ENCODE results near the gene DNAJC18. TPM values are rescaled to one million over a fixed set of nuclear protein-coding genes. Genes with fewer than 3 reads are reported as not detected.

DNAJC18 gene
- total RNA-seq, 1 experiment from 2014 or later: 4.4 TPM

GRCh38 chr5:139473565-139473964 is 34.2 kb upstream of the DNAJC18 start:
- POLR2A ChIA-PET (ENCODE audit: unreplicated experiment): interaction anchor here (0.6 kb wide), 1 partner anchor 112 kb away, joined by 3 read pairs; no protein-coding TSS in a partner anchor
- no peak overlapping the region for H3K4me3 ChIP-seq (ENCODE audit: low read length)
- no peaks in the 10 kb centered on the region for H3K79me2 ChIP-seq (ENCODE audit: low read length)
- H3F3A ChIP-seq (ENCODE audit: low read length, unreplicated experiment): no peaks in the 10 kb centered on the region
- no peak overlapping the region for H3K27ac ChIP-seq (ENCODE audit: low read length)
- H2AFZ ChIP-seq (ENCODE audit: low read length): no peak overlapping the region
- H3K9me3 ChIP-seq (ENCODE audit: low read length): no peaks in the 10 kb centered on the region
- H3K9me2 ChIP-seq (replicated peaks; ENCODE audit: low read length): no peaks in the 10 kb centered on the region
- TF ChIP-seq CTCF (conservative IDR thresholded peaks at IDR 0.05; ENCODE audit: low read depth, low read length): no peak
- H3K27me3 ChIP-seq (ENCODE audit: low read length): no peaks in the 10 kb centered on the region
- no peak overlapping the region for H3K9ac ChIP-seq (ENCODE audit: low read length)
- intact Hi-C loops (cut with micrococcal nuclease): no loop called here
- CTCF ChIA-PET: no interaction called here
- H4K20me1 ChIP-seq (ENCODE audit: low read length): no peaks in the 10 kb centered on the region
- DNase-seq: no peak
- no peak; the same call in 1 of the 2 replicates for ATAC-seq
- no peak overlapping the region for H3K4me2 ChIP-seq (ENCODE audit: low read length)
- no TSS peak for BruUV-seq (replicated peaks)
- no peaks in the 10 kb centered on the region for H3K36me3 ChIP-seq (ENCODE audit: low read depth, low read length)
- no peaks in the 10 kb centered on the region for H3K4me1 ChIP-seq (ENCODE audit: insufficient read depth, low read length)

GRCh38 chr5:139473105-139473504 is 33.8 kb upstream of the DNAJC18 start:
- Histone ChIP-seq H3K79me2 (ENCODE audit: low read length) (no peaks in the 10 kb centered on the region), H3K9me3 (ENCODE audit: low read length) (no peaks in the 10 kb centered on the region), H3K9me2 (replicated peaks; ENCODE audit: low read length) (no peaks in the 10 kb centered on the region), H3K36me3 (ENCODE audit: low read depth, low read length) (no peaks in the 10 kb centered on the region), H3K4me2 (ENCODE audit: low read length) (no peak overlapping the region), H3K4me1 (ENCODE audit: insufficient read depth, low read length) (no peaks in the 10 kb centered on the region), H3K9ac (ENCODE audit: low read length) (no peak overlapping the region), H4K20me1 (ENCODE audit: low read length) (no peaks in the 10 kb centered on the region), H3K27ac (ENCODE audit: low read length) (no peak overlapping the region), H3F3A (ENCODE audit: low read length, unreplicated experiment) (no peaks in the 10 kb centered on the region), H3K4me3 (ENCODE audit: low read length) (no peak overlapping the region), H2AFZ (ENCODE audit: low read length) (no peak overlapping the region), H3K27me3 (ENCODE audit: low read length) (no peaks in the 10 kb centered on the region)
- ATAC-seq (no peak), DNase-seq (no peak)
- BruUV-seq (replicated peaks): no TSS peak
- ChIA-PET CTCF (no interaction called here), POLR2A (ENCODE audit: unreplicated experiment) (no interaction called here)
- TF ChIP-seq EZH2 (IDR thresholded peaks at IDR 0.05; ENCODE audit: low read length, unreplicated experiment) (no peak), CTCF (conservative IDR thresholded peaks at IDR 0.05; ENCODE audit: low read depth, low read length) (no peak), EZH2phosphoT487 (IDR thresholded peaks at IDR 0.05; ENCODE audit: borderline replicate concordance, low read length) (no peak)
- intact Hi-C loops (cut with micrococcal nuclease): no loop called here

GRCh38 chr5:139472386-139473030 is 33.2 kb upstream of the DNAJC18 start:
- no TSS peak for BruUV-seq (replicated peaks)
- no peak for ATAC-seq
- TF ChIP-seq EZH2 (IDR thresholded peaks at IDR 0.05; ENCODE audit: low read length, unreplicated experiment) (no peak), EZH2phosphoT487 (IDR thresholded peaks at IDR 0.05; ENCODE audit: borderline replicate concordance, low read length) (no peak), CTCF (conservative IDR thresholded peaks at IDR 0.05; ENCODE audit: low read depth, low read length) (no peak)
- Histone ChIP-seq H3K9ac (ENCODE audit: low read length) (no peak overlapping the region), H3K9me2 (replicated peaks; ENCODE audit: low read length) (no peaks in the 10 kb centered on the region), H3K9me3 (ENCODE audit: low read length) (no peaks in the 10 kb centered on the region), H3F3A (ENCODE audit: low read length, unreplicated experiment) (no peaks in the 10 kb centered on the region), H3K27ac (ENCODE audit: low read length) (no peak overlapping the region), H2AFZ (ENCODE audit: low read length) (no peak overlapping the region), H3K4me2 (ENCODE audit: low read length) (no peak overlapping the region), H3K79me2 (ENCODE audit: low read length) (no peaks in the 10 kb centered on the region), H3K4me3 (ENCODE audit: low read length) (no peak overlapping the region), H3K4me1 (ENCODE audit: insufficient read depth, low read length) (no peaks in the 10 kb centered on the region), H3K27me3 (ENCODE audit: low read length) (no peaks in the 10 kb centered on the region), H3K36me3 (ENCODE audit: low read depth, low read length) (no peaks in the 10 kb centered on the region), H4K20me1 (ENCODE audit: low read length) (no peaks in the 10 kb centered on the region)
- POLR2A ChIA-PET (ENCODE audit: unreplicated experiment): no interaction called here
- CTCF ChIA-PET: no interaction called here
- intact Hi-C loops (cut with micrococcal nuclease): no loop called here
- DNase-seq: no peak

All from PC-3 (cell line).